GM19438 (cell line): ENCODE measurements around the gene DBNDD1.
"Not testable (repeated sequence)": the region's sequence is repeated elsewhere in the genome, so short reads cannot be mapped to it uniquely, and the experiment has no call there.

ENCODE experiments used
- ATAC-seq: cut with Tn5 transposase; IDR thresholded peaks from one replicate; pipeline ENCODE4 v1.9.1; 2021; ENCODE audit warnings: low read depth; ENCODE audit not compliant: unreplicated experiment

Gene DBNDD1

GRCh38 chr16:89994389-89994720 lies 24.9 kb downstream of the DBNDD1 start:
- no peak for ATAC-seq

DNA sequence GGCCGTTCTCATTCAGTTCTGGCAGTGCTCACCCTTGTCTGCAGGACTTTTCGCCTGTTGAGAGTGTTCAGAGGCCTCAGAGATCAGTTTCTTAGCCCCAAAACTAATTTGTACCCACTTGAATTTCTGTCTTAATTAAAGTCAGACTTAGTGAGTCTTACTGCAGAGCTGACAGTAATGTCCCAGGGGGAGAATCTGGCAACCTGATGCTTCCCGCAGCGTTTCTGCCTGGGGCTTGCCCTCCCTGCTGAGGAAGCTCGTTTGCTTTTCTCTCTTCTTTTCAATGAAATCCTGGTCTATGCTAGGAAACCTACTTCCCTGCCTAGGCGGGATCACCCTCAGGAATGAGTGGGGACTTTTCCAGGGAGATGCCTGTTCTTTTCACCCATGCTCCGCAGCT lies 25.3 kb downstream of the DBNDD1 start:
- no peak for ATAC-seq

GRCh38 chr16:89993377-89993776 lies 25.9 kb downstream of the DBNDD1 start:
- no peak for ATAC-seq

- no peak for ATAC-seq
Observed at GRCh38 chr16:89990799-89991198, 28.5 kb downstream of the DBNDD1 start.

GRCh38 chr16:89988951-89989350 lies 30.3 kb downstream of the DBNDD1 start:
- no peak for ATAC-seq

DNA sequence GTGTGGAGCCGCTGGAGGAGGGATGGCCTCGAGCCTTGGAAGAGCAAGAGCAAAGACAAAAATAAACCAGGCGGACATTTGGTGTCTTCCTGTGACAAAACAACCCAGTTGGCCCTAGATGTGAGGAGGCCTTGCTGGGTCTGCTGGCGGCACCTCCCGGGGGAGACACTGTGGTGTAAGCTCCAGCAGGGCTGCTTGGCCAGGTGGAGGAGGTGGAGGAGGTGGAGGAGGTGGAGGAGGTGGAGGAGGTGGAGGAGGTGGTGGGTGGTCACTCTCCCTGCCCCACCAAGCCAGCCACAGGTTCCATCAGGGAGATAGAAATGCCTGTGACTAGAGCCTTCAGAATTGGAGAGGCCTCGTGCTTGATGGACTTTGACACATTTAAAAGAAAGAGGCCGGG lies 32.1 kb downstream of the DBNDD1 start:
- ATAC-seq: no peak

- ATAC-seq: no peak
Observed at GRCh38 chr16:89986600-89986999, 32.7 kb downstream of the DBNDD1 start.

DNA sequence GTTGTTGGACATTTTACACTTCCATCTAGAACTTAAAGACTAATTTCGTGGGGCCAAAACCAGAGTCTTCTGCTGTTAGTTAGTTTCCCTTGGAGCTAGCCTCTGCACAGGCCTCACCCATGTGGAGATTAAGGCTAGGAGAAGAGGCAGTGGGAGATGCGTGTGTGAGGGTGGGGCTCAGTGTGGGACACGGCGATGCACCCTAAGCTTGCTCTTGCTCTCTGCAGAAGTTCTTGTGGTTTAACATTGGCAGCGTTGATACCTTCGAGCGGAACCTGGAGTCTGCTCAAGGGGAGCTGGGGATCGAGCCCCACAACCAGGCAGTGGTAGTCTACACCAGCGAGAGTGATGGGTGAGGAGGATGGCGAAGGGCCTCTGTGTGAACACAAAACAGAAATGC lies 34.0 kb downstream of the DBNDD1 start:
- ATAC-seq: no peak

DNA sequence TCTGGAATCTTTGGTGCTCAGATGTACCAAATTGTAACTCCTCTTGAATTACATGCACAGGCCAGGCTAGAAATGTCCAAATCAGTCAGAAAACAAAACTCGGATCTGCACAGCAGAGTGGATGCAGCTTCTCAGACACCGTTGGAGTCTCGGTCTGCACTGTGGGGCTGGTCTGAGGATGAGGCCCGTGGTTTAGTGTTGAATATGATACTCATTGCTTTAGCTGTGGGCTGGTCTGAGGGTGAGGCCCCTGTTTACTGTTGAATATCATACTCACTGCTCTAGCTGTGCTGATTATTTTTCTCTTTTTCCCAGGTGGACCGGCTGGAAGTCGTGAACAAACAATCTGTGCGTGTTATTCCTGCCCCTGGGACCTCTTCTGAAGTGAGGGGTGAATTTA lies 35.0 kb downstream of the DBNDD1 start:
- no peak for ATAC-seq

DNA sequence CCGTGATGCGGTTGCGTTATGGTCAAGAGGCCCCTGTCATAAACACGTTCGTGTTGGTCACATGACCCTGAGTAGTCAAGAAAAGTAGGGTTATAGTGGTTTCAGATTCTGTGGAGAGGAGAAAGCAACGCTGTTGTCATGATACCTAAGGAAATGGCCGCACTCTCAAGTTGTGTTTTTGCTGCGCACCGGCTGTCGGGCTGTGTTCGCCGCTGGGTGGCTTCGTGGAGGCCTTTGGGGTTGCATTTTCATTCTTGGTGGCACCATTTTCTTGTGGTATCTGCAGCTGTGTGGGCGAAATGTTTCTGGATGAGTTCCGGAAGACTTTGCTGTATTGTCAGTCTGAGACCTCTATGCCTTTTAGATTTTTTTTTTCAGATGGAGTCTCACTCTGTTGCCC lies 35.7 kb downstream of the DBNDD1 start:
- no peak for ATAC-seq

DNA sequence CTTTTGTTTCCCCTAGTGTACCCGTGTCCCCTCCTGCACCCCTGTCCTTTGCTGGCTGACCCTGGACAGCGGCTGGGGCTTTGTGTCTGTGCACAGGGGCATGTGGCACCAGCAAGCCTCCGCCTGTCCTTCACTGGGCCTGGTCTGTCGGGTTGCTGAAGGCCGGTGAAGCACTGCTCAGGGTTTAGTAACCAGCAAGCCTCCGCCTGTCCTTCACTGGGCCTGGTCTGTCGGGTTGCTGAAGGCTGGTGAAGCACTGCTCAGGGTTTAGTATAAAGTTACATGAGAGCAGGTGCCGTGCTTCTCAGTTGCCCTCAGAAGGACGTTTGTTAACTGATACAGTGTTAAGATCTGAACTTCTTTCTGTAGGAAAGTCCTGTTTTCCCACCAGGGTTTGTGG lies 36.9 kb downstream of the DBNDD1 start:
- ATAC-seq: no peak

GRCh38 chr16:89981414-89981813 lies 37.8 kb downstream of the DBNDD1 start:
- ATAC-seq: no peak

- no peak for ATAC-seq
Observed at GRCh38 chr16:89974870-89975269, 44.4 kb downstream of the DBNDD1 start.

DNA sequence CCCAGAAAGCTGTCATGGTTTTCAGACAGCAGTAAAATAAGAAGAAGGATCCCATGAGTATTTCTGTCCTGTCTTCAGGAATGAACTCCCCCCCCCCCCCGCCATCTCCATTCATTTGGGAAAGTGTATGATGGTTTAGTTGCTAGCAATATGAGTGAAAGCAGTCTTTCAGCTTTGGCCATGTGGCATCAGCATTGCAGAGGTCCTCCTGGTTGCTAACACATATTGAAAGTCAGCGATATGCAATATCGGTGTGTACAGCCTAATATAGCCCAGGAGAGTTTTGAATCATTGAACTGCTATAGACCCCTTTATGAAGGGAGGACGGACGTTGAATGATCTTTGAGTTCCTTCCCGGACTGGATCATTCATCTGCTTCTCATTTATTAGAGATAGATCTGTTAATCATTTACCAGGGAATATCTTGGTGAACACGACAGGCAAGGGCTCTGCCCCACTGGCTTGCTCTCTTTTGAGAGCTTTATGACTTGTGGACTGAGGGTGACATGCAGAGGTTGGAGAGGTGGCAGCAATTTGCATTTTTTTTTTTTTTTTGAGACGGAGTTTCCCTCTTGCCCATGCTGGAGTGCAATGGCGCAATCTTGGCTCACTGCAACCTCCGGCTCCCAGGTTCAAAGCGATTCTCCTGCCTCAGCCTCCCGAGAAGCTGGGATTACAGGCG lies 45.5 kb downstream of the DBNDD1 start:
- no peak for ATAC-seq

GRCh38 chr16:89973235-89973634 lies 46.0 kb downstream of the DBNDD1 start:
- ATAC-seq: no peak

DNA sequence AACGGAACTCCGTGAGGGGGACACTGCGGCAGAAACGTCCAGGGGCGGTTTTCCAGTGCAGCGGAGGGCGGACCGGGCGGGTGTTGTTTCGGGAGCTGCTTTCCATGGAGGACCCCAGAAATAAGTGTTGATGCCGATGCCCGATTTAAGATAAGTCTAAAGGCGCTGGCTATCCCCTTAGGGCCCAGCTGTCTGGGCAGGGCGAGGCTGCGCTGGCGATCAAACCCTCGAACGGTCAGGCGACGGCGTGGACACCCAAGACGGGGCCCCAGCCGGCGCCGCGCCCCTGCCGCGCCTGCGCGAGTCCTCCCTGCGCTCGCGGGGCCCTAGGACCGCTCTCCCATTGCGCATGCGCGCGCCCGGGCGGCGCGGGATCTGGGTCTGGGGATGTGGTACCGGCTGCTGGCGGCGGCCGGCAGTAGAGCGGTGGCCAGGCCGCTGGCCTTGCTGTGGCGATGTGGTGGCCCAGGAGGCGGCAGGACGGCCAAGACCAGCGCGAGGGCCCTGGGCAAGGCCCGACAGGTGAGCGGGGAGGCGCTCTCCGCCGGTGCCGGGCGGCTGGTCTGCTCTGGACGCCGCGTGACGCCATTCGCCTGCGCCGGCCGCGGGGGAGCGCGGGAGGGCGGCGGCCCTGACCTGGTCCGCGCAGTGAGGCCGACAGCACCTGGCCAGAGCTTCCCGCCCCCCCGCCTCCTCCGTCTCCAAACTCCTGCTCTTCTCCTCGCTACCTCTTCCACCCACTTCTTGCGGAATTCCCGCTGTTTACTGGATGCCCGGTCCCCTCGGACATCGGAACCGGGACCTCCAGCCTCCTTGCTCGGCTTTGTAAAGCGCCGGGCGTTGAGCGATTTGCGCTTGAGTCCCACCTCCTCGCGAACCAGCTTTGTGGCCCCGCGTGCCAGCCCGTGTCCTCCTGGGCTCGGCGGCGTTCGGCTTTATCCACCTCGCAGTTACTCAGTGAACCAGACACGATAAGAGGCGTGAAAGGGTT lies 46.7 kb downstream of the DBNDD1 start:
- peak; percentile 71 for ATAC-seq

DNA sequence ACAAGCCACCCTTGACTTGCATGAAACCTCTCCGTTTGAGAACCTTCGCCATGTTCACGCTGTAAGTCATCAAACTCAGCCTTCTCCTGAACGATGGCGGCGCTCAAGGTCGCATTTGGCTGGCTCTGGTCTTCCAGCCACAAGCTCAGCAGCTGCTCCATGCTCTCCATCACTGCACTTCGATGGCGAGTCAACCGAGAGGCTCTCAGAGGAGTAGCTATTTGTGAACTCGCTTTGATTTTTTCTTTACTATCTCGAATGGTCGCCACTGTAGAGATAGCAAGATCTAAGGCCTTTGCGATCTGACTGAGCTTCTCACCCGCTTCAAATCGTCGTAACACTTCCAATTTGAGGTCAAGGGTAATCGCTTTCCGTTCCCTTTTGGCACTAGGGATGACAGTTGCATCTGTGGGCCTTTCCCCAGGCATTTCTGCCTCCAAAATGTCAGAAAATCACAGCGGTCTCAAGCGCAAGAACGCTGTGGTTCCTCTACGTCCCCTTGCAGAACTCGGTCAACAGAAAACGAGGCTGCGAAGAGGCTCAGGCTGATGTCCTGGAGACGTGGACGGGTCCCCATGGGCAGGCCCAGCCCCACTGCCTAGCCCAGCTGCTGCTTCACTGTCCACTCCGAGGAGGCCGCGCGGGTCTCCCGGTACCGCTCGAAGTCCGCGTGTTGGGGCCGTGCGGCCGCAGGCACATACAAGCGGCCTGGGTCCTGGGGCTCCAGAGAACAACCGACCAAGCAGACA lies 47.6 kb downstream of the DBNDD1 start:
- no peak for ATAC-seq

DNA sequence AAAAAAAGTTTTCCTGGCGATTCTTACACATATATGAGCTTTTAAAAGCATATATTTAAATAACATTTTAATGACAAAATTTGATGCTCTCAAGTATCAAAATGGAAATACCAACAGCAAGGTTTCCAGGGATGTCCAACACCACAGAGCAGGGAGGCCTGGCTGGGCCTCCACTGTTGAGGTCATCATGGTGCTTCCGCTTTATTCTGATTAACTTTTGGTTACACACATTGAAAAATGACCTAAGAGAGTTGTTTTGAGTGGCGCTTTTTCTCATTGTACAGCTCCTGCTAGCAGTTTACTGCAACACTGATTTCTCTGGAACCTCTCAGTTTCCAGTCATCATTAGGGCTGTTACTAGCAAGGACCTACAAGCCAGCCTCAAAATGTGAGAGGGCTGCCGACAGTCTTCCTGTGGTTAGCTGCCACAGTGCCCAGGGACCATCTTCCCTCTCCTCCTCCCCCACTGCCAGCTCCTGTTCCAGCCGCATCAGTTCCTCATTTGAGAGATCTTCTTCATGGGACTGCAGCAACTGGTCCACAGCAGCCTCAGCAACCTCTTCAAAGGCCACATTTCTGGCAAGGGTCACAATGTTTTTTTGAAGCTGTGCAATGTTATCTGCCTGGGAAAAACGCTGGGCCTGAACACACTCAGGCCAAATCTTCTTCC lies 49.4 kb downstream of the DBNDD1 start:
- no peak for ATAC-seq

DNA sequence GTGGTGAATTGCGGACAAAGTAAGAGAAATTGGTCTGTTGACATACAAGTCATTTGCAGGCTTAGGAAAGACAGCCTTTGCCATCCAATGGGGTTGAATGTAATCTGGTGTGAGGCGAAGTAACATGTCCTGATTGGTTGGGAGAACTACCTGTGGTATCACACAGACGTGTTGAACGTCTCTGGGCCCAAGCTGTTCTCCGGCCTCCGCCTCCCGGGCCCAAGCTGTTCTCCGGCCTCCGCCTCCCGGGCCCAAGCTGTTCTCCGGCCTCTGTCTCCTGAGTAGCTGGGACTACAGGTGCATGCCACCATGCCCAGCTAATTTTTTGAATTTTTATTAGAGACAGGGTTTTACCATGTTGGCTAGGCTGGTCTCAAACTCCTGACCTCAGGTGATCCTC lies 51.2 kb downstream of the DBNDD1 start:
- ATAC-seq: not testable (repeated sequence)

- ATAC-seq: not testable (repeated sequence)
Observed at GRCh38 chr16:89967436-89967835, 51.8 kb downstream of the DBNDD1 start.

DNA sequence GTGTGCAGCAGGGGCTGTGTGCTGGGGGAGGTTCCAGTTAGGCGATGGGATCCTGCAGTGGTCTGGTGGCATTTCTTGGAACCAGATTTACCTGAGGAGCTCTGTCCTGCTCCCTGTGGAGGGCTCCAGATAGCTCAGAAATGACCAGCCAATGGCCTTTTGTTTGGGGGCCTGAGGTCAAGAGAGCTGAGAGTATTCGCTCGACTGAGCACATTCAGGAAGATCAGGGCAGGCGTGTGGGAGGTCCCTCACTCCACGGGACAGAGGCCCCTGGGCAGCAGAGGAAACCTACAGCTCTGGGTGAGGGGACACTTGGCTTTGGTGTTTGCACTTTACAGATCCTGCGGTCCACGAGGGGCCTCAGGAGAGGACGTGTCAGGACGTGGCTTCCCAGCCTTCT lies 52.5 kb downstream of the DBNDD1 start:
- ATAC-seq: no peak
